ENCODE measurements around the gene FTO.

The FTO gene

GRCh38 chr16:53756275-53756996, 52.5 kb downstream of the FTO start:
- no peak for DNase-seq

DNA sequence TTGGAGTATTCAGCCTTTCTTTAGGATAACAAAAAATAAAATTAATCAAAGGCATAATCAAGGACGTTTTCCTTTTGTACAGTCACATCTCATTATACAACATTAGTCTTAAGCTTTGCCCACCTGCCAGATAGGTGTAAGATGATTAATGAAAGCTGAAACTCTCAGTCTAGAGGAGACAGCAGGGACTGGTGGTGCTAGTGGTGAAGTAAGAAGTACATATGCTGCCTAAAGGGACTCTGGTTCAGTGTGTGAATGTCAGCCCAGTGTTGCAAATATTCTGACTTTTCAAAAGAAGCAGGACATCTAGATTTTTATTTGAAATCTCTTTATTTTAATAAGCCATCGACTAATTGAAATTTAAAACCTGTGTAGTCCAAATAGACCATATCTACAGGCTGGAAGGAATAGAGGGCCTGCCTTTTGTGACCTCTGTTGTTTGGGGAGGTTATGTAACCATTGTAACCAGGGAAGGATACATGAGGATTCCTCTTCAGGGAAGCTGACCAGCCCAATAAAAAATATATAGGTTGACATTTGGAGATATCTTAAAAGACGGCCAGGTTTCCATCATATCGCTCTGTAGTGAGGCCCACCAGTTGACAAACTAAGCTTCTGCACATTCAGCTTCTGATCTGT, 54.1 kb downstream of the FTO start:
- no peak for DNase-seq

GRCh38 chr16:53761962-53762703, 58.2 kb downstream of the FTO start:
- no peak for DNase-seq

DNA sequence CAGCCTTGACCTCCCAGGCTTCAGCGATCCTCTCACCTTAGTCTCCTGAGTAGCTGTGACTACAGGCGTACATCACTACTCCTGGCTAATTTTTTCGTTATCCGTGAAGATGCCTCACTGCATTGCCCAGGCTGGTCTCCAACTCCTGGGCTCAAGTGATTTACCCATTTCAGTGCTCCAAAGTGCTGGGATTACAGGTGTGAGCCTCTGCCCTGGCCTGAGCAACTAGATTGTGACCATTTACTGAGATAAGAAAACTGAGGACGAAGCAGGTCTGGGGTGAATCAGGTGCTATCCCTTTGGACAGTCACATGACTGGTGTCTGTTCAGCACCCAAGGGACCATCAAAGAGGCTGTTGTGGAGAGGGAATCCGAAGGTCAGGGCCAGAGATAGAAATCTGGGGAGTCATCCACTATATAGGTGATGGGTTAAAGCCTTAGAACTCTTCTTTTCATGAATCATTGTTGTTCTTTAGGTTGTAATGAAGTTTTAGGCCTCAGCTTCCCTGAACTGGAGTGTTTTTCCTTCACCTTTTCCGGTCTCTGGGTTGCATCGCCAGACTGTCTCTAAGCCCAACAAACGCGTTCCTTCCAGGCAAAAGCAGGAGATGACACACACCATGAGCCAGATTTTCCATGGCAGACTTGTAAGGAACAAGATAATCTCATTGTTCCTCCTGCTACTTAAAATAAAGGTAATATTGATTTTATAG, 62.5 kb downstream of the FTO start:
- DNase-seq = no peak

GRCh38 chr16:53768167-53768566, 64.2 kb downstream of the FTO start:
- no peak for DNase-seq

DNA sequence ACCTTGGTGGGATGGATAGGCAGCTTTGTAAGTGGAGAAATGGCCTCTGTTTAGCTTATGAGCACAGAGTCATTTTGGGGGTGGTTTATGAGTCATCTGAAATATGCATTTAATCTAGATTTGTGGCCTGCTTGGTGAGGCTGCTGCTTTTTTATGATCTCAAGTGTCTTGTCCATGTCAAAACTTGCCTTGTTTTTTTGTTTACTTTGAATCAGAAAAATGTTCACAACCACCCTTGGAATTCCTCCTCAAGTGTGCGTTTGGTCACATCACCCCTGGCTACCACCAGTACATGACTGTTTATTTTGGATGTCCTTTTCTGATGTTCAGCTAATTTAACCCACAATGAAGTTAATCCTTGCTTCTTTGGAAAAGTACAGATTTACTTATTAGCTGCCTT, 64.6 kb downstream of the FTO start:
- no peak for DNase-seq

- DNase-seq = no peak
Observed at GRCh38 chr16:53769185-53769584, 65.2 kb downstream of the FTO start.

DNA sequence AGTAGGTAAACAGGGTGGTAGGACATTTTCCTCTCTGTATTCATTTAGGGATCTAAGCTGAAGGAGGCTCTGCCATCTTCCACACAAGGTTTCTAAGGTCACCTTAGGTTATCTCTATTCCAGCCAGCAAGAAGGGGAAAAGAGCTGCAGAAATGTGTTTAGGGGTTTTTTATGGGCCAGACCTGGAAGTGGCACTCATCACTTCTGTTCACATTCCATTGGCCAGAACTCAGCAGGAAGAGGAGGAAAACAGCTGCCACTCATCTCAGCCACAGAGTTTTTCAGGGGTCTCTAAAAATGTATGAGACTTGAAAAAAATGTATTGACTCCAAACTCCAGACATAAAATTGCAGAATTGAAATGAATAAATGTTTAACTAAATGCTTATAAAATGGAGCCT, 65.8 kb downstream of the FTO start:
- DNase-seq = no peak

DNA sequence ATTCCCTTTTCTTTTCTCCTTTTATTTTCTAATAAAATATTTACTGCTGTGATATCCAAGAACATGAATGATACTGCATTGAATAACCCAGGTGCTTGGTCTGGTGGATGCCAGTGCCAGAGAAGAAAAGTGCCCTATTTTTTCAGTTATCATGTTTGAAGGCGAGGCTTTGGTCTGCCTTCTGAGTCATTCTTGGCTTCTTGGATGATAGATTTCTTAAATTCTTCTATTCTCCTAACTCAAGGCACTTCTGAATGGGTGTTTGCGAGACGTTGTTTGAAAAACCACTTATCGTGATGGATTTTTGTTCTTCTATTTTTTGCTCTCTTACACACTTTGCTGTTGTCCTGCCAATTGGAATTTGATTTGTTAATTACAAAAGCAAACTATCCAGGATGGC, 66.7 kb downstream of the FTO start:
- DNase-seq = no peak

- DNase-seq = no peak
Observed at GRCh38 chr16:53771655-53772497, 67.9 kb downstream of the FTO start.

GRCh38 chr16:53773150-53773846, 69.3 kb downstream of the FTO start:
- no peak for DNase-seq

- no peak for DNase-seq
Observed at GRCh38 chr16:53773881-53774280, 69.9 kb downstream of the FTO start.

- no peak for DNase-seq
Observed at GRCh38 chr16:53775106-53775820, 71.3 kb downstream of the FTO start.

- no peak for DNase-seq
Observed at GRCh38 chr16:53775821-53776431, 72.0 kb downstream of the FTO start.

GRCh38 chr16:53779186-53779585, 75.2 kb downstream of the FTO start:
- no peak for DNase-seq

- DNase-seq = no peak
Observed at GRCh38 chr16:53780051-53780450, 76.1 kb downstream of the FTO start.

- DNase-seq = no peak
Observed at GRCh38 chr16:53781023-53781605, 77.2 kb downstream of the FTO start.

DNA sequence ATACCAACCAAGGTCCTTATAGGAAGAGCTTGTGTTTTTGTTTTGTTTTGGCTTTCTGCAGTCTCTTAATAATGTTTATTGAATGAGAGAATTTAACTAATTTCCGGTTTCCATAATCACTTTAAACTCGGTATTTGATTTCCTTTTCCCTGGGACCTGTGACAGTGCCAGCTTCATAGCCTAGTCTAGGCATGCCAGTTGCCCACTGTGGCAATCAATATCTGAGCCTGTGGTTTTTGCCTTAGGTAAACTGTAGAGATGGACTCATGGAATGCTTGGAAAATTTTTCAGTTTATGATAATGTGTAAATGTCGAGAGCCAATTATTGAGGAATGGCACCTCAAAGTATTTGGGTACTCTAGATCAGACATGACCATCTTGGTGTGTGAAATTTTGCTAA, 78.2 kb downstream of the FTO start:
- DNase-seq = no peak

GRCh38 chr16:53784291-53784690, 80.3 kb downstream of the FTO start:
- DNase-seq = no peak

GRCh38 chr16:53785044-53785443, 81.1 kb downstream of the FTO start:
- DNase-seq = no peak

Data from NK-92 treated with Interleukin-12 subunit alpha and Interleukin-12 subunit beta, amount 100 ng/mL, for 24 hours (cell line).